DMS153 (cell line): Measurements from ENCODE around the gene TK2.

Experiments
- DNase-seq: peaks from one replicate; lab custom pipeline; 2025; lab: John Stamatoyannopoulos, UW

TK2 gene

GRCh38 chr16:66481943-66482390, 68.0 kb downstream of the TK2 start:
- no peak for DNase-seq

GRCh38 chr16:66481081-66481942, 68.6 kb downstream of the TK2 start:
- DNase-seq, result no peak

- DNase-seq, result no peak
Measured at GRCh38 chr16:66480265-66481080, 69.4 kb downstream of the TK2 start.

GRCh38 chr16:66479661-66480264, 70.2 kb downstream of the TK2 start:
- no peak for DNase-seq

GRCh38 chr16:66478733-66479511, 71.0 kb downstream of the TK2 start:
- peak; percentile 47 for DNase-seq

- no peak for DNase-seq
Measured at GRCh38 chr16:66477028-66477515, 72.8 kb downstream of the TK2 start.

GRCh38 chr16:66476328-66477027, 73.4 kb downstream of the TK2 start:
- DNase-seq, result no peak

GRCh38 chr16:66475232-66475631, 74.7 kb downstream of the TK2 start:
- DNase-seq, result no peak

- peak; percentile 94 for DNase-seq
Measured at GRCh38 chr16:66474750-66475199, 75.1 kb downstream of the TK2 start.

GRCh38 chr16:66473654-66474519, 76.0 kb downstream of the TK2 start:
- peak; percentile 67 for DNase-seq

- no peak for DNase-seq
Measured at GRCh38 chr16:66473051-66473571, 76.8 kb downstream of the TK2 start.

GRCh38 chr16:66471716-66472393, 78.1 kb downstream of the TK2 start:
- no peak for DNase-seq

GRCh38 chr16:66471264-66471663, 78.7 kb downstream of the TK2 start:
- DNase-seq, result no peak

GRCh38 chr16:66470556-66470955, 79.4 kb downstream of the TK2 start:
- DNase-seq, result no peak

GRCh38 chr16:66469947-66470546, 79.9 kb downstream of the TK2 start:
- DNase-seq, result no peak

GRCh38 chr16:66469291-66469946, 80.5 kb downstream of the TK2 start:
- no peak for DNase-seq

- DNase-seq, result no peak
Measured at GRCh38 chr16:66468321-66468965, 81.5 kb downstream of the TK2 start.

- no peak for DNase-seq
Measured at GRCh38 chr16:66467611-66468010, 82.3 kb downstream of the TK2 start.
